ENCODE measurements around the gene NACC1. TPM values are rescaled to one million over a fixed set of nuclear protein-coding genes. Genes with fewer than 3 reads are reported as not detected.

The NACC1 gene
- total RNA-seq, result 10 to 100 TPM; 53.6 to 76.0 TPM

DNA sequence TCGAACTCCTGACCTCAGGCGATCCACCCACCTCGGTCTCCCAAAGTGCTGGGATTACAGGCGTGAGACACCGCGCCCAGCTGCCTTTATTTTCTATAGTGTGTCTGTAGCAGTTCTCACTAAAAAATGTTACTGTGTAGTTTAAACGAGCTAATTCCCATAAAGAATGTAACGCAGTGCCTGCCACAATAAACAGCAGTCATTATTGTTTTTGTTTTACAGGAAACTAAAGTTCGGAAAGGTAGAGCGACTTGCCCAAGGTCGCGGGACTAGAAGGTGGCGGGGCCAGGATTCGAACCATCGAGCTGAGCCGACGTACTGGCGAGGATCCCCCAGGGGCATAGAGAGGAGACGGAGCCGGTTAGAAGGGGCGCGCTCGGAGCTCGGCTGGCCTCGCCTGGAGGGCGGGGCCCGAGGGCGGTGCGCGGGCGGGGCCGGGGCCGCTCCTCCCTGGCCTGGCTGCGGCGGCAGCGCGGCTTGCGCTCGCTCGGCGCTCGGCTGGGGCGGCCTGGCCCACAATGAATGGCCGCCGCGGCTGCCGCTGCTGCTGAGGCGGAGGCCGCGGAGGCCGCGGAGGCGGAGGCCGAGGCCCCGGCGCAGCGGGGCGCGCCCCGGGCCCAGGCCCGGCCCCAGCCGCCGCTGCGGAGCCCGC lies at the start of gene NACC1:
TSS of gene NACC1 (plus strand) at position 493 of the 652 bp plus-strand sequence. CDS start 16,944 bp downstream, outside the sequence.
- H3K27me3 Mint-ChIP-seq (ENCODE audit: low read depth), result no peaks in the 10 kb centered on the region

DNA sequence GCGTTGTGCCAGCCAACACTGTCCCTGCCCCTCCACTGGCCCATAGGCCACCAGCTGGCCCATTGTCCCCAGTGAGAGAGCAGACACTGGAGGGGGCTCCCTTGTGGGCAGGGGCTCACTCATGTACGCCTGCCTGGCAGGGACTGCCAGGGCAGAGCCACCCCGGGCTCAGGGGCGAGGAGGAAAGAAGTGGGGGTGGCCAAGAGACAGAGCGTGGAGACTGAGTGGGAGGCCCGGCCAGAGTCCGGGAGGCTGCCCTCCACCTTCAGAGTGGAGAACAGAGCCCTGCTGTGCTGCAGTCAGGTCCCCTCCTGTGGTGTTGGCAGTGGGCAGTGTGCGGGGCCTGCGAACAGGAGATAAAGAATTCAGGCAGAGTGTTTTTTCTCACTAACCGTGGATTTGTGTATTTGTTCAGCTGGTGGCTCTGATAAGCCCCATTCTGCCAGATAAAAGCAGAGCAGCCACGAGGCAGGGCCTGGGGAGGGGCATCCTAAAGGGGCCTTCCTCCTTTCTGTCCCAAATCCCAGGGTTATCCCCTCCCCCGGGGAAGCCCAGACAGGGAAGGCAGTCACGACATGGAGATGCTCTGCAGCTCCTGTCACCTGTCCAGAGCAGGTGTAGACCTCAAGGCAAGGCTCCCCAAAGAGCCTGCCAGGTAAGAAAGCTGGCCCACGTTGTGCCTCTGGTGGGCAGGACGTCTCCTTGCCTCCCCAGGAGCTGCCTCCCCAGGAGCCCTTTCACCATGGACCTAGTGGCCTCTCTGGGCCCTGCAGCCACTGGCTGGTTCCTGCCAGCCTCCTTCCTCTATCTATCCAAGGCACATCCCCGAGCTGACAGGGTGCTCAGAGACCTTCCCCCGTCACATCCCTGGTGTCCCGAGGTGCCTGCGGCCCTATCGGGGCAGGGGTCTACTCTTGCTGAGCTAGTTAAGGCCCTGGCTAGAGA lies 48.4 kb upstream of the NACC1 start:
- ATAC-seq (replicated peaks in 1 of 2), result no peak
- Mint-ChIP-seq H3K4me1 (ENCODE audit: low read depth) (no peaks in the 10 kb centered on the region), H3K9me3 (no peaks in the 10 kb centered on the region), H3K27ac (no peak overlapping the region), H3K4me3 (no peak overlapping the region), H3K27me3 (ENCODE audit: low read depth) (no peaks in the 10 kb centered on the region), H3K36me3 (ENCODE audit: insufficient read depth in 2 of 2) (no peaks in the 10 kb centered on the region)
- DNase-seq, result no peak

More for the DNA sequence above, at the start of gene NACC1:
- peaks cover 54% of the 10 kb centered on the region for H3K4me1 Mint-ChIP-seq (ENCODE audit: low read depth)
- H3K4me3 Mint-ChIP-seq, result peak within 1 kb of the TSS; percentile 92
- no peaks in the 10 kb centered on the region for H3K9me3 Mint-ChIP-seq
- H3K36me3 Mint-ChIP-seq (ENCODE audit: insufficient read depth in 2 of 2), result peaks cover 3 to 5% of the 10 kb centered on the region in 2 donors
- DNase-seq (peak; percentile 93 to 96), ATAC-seq (replicated peaks in 1 of 2) (peak; percentile 85 to 90)
- H3K27ac Mint-ChIP-seq, result peak within 1 kb of the TSS; percentile 92

DNA sequence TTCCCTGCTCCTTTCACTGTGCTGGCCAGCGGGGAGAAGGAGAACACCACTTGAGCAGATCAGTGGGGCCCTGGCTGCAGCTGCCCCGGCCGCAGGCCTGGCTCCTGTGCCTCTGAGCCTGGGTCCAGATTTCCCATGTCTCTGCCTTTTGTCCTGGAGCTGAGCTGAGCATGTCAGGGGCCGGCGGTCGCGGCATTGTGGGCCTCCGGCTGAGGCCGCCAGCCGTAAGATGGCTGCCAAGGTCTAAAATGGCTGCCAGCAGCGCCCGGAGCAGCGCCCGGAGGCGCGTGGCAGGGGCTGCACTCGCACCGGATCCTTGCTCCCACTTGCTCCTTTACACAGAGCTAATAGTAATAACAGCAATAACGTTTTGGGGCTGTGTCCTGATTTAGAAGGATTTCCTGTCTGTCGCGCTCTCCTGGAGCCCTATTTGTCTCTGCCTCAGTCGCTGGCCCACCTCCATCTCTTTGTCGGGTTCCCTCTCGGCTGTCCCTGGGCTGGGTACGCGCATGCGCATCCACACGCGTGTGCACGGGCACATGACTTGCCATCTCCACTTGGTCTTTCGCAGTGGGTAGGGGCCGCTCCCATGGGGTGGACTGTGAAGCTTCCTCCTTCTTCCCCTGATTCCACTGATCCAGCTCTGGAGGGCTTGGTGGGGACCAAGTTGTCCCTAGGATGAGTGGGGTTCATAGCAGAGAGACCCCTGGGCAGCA lies 47.5 kb upstream of the NACC1 start:
- no peaks in the 10 kb centered on the region for H3K9me3 Mint-ChIP-seq
- no peak overlapping the region for H3K4me3 Mint-ChIP-seq
- no peaks in the 10 kb centered on the region for H3K36me3 Mint-ChIP-seq (ENCODE audit: insufficient read depth in 2 of 2)
- DNase-seq (no peak), ATAC-seq (replicated peaks in 1 of 2) (no peak)
- no peaks in the 10 kb centered on the region for H3K4me1 Mint-ChIP-seq (ENCODE audit: low read depth)
- H3K27ac Mint-ChIP-seq, result no peak overlapping the region
- H3K27me3 Mint-ChIP-seq (ENCODE audit: low read depth), result no peaks in the 10 kb centered on the region

DNA sequence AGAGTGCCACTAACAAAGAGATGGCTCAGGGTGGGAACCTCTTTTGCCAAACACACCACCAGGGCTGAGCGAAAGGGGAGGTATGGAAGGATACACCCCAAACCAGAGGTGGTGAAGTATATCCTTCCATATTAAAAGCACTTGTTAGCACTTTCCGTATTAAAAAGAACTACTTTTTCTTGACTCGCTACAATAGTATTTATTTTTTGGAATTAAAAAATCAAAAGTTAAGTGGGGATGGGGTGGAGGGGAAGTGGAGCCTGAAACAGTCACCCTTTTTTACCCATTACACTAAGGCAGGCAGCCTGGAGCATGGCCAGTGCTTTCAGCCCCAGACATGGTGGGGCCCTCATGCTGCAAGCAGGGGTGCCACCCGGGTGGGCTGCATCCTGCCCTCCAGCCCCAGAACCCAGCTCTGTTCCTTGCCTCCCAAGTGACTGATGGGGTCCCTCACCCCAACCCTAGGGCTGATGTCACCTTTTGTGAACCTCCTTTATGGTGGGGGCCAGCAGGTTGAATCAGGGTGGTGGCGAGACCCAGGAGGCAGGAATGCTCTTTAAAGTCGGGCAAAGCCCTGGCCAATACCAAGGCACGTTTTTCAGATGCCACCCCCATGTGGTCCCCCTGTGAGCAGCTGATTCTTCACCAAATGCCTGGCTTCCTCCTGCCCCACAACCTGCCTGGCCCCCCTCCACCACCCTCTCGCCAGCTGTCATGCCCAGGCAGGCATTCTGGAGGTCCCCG lies 46.4 kb upstream of the NACC1 start:
- DNase-seq (no peak), ATAC-seq (replicated peaks in 1 of 2) (no peak)
- no peaks in the 10 kb centered on the region for H3K4me1 Mint-ChIP-seq (ENCODE audit: low read depth)
- H3K36me3 Mint-ChIP-seq (ENCODE audit: insufficient read depth in 2 of 2), result no peaks in the 10 kb centered on the region
- H3K27ac Mint-ChIP-seq, result no peak overlapping the region
- H3K9me3 Mint-ChIP-seq, result no peaks in the 10 kb centered on the region
- no peaks in the 10 kb centered on the region for H3K27me3 Mint-ChIP-seq (ENCODE audit: low read depth)
- no peak overlapping the region for H3K4me3 Mint-ChIP-seq

DNA sequence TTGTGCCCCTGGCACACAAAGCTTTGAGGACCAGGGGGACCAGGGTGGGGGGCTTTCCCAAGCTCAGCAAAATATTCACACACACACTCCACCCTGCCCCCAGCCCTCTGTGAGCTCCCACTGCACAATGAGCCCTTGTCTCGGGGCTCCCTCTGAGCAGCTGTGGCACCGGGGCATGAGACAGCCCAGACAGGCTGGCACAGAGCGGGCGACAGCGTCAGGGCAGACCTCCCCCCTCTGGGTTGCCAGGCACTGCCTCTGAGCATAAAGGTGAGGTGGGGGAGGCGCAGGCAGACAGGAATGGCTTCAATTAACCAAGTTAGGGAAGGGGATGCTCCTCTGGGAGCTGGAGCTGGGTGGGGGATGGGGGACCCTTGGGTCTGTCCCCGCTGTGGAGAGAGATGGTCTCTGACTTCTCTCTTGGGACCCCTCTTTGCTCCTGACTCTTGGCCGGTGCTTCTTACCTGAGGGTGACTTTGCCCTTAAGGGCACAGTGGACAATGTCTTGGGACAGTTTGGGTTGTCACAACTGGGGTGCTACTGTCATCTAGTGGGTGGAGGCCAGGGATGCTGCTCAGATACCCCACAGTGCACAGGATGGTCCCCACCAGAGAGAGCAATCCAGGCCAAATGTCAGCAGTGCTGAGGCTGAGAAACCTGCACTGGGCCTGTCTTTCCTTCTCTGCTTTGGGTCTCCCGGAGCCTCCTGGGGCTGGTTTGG lies 45.7 kb upstream of the NACC1 start:
- ATAC-seq (replicated peaks in 1 of 2), result no peak
- DNase-seq, result no peak
- Mint-ChIP-seq H3K36me3 (ENCODE audit: insufficient read depth in 2 of 2) (no peaks in the 10 kb centered on the region), H3K4me3 (no peak overlapping the region), H3K9me3 (no peaks in the 10 kb centered on the region), H3K27me3 (ENCODE audit: low read depth) (no peaks in the 10 kb centered on the region), H3K4me1 (ENCODE audit: low read depth) (no peaks in the 10 kb centered on the region), H3K27ac (no peak overlapping the region)

DNA sequence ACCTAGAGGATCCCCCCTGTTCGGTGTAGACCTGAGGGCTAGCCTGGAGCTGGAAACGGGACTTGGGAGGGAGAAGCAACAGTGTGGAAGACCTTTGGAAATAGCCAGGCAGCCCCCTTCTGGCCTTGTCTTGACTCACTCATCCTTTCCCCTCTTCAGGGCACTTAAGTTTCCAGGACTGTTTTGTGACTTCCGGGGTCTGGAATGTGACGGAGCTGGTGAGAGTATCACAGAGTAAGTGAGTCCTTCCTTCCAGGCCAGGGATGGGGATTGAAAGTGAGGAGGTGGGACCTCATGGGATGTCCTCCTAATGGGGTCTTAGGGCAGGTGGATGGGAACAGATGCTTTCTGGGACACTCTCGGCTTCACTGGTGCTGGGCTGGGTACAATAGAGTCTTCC lies 44.8 kb upstream of the NACC1 start:
- H3K27ac Mint-ChIP-seq, result no peak overlapping the region

DNA sequence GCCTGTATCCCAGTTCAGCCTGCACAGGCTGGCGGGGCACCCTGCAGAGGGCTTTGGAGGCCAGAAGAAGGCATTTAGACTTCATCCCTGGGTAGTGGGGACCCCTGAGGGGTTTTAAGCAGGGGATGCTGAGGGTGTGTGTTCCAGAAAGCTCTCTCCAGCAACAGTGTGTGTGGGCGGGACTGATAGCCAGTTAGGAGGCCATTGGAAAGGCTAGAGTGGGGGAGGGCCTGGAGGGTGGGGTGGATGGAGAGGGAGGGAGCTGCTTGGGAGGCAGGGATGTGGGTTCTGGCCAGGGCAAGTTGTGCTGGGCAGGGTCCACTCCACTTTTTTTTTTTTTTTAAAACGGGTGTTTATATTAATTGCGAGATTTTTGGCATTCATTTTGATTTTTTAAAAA lies 43.7 kb upstream of the NACC1 start:
- DNase-seq (no peak), ATAC-seq (replicated peaks in 1 of 2) (no peak)
- Mint-ChIP-seq H3K4me1 (ENCODE audit: low read depth) (no peaks in the 10 kb centered on the region), H3K9me3 (no peaks in the 10 kb centered on the region), H3K36me3 (ENCODE audit: insufficient read depth in 2 of 2) (no peaks in the 10 kb centered on the region), H3K4me3 (no peak overlapping the region), H3K27ac (no peak overlapping the region), H3K27me3 (ENCODE audit: low read depth) (no peaks in the 10 kb centered on the region)

More for the DNA sequence above, 44.8 kb upstream of the NACC1 start:
- DNase-seq (no peak), ATAC-seq (replicated peaks in 1 of 2) (no peak)
- Mint-ChIP-seq H3K4me1 (ENCODE audit: low read depth) (no peaks in the 10 kb centered on the region), H3K4me3 (no peak overlapping the region), H3K27me3 (ENCODE audit: low read depth) (no peaks in the 10 kb centered on the region), H3K9me3 (no peaks in the 10 kb centered on the region), H3K36me3 (ENCODE audit: insufficient read depth in 2 of 2) (no peaks in the 10 kb centered on the region)

DNA sequence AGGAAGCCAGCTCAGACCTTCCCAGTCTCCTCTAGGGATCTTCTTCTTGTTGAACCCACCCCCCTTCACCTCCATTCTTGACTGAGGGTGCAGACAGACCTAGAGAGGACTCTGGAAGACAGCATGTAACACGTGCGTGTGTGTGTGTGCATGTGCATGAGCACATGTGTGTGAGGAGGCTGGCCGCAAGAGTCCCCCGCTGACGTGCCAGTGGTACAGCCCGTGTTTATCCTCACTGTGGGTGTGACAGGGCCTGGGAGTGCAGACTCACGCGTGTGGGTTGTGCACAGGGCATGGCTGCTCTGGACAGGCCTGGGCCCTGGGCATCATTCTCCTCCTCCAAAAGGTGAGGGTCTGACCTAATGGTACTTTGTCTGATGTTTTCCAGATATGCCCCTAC lies 41.7 kb upstream of the NACC1 start:
- no peaks in the 10 kb centered on the region for H3K27me3 Mint-ChIP-seq (ENCODE audit: low read depth)

DNA sequence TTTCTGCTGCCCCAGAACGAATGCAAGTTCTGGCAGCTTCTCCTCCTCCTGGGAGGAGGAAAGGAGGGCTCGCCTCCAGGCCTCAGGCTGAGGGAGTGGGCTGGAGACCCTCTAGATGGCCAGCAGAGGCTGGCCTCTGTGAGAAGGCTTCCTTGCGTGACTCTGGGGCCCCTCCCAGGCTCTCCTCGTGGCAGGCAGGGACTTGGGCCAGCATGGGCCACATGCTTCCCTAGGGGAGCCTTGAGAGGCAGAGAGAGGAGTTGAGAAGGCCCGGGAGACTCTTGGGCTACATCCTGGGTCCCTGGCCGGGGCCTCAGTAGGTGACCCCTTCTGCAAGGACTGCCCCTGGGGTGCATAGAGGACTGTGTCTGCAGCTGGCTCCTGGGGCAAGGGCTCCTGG lies 41.3 kb upstream of the NACC1 start:
- H3K4me1 Mint-ChIP-seq (ENCODE audit: low read depth), result no peaks in the 10 kb centered on the region
- no peaks in the 10 kb centered on the region for H3K9me3 Mint-ChIP-seq
- no peak overlapping the region for H3K4me3 Mint-ChIP-seq
- no peaks in the 10 kb centered on the region for H3K36me3 Mint-ChIP-seq (ENCODE audit: insufficient read depth in 2 of 2)
- H3K27me3 Mint-ChIP-seq (ENCODE audit: low read depth), result no peaks in the 10 kb centered on the region
- DNase-seq (no peak), ATAC-seq (replicated peaks in 1 of 2) (no peak)
- no peak overlapping the region for H3K27ac Mint-ChIP-seq

More for the DNA sequence above, 41.7 kb upstream of the NACC1 start:
- DNase-seq (no peak), ATAC-seq (replicated peaks in 1 of 2) (no peak)
- H3K36me3 Mint-ChIP-seq (ENCODE audit: insufficient read depth in 2 of 2), result no peaks in the 10 kb centered on the region
- no peak overlapping the region for H3K27ac Mint-ChIP-seq
- H3K4me1 Mint-ChIP-seq (ENCODE audit: low read depth), result no peaks in the 10 kb centered on the region
- H3K9me3 Mint-ChIP-seq, result no peaks in the 10 kb centered on the region
- no peak overlapping the region for H3K4me3 Mint-ChIP-seq

DNA sequence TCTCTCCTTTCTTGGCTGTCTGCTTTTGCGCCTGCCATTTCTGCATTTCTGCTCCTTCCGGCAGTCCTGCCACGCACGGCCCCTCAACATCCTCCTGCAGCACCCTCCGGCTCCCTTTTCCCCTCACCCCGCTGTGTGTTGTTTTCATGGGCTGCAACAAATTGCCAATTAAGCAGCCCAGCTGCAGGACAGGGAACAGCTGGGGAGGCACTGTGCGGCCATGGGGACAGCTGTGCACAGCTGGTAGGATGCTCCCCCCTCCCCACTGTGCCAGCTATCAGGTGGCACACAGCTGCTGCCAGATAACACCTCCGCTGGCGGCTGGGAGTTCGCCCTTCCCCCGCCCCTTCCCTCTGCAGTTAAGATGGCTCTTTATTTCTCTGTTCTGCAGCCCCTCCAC lies 40.8 kb upstream of the NACC1 start:
- H3K4me3 Mint-ChIP-seq, result no peak overlapping the region
- H3K27me3 Mint-ChIP-seq (ENCODE audit: low read depth), result no peaks in the 10 kb centered on the region
- DNase-seq (no peak), ATAC-seq (replicated peaks in 1 of 2) (no peak)
- H3K36me3 Mint-ChIP-seq (ENCODE audit: insufficient read depth in 2 of 2), result no peaks in the 10 kb centered on the region
- no peaks in the 10 kb centered on the region for H3K4me1 Mint-ChIP-seq (ENCODE audit: low read depth)
- no peak overlapping the region for H3K27ac Mint-ChIP-seq
- no peaks in the 10 kb centered on the region for H3K9me3 Mint-ChIP-seq

DNA sequence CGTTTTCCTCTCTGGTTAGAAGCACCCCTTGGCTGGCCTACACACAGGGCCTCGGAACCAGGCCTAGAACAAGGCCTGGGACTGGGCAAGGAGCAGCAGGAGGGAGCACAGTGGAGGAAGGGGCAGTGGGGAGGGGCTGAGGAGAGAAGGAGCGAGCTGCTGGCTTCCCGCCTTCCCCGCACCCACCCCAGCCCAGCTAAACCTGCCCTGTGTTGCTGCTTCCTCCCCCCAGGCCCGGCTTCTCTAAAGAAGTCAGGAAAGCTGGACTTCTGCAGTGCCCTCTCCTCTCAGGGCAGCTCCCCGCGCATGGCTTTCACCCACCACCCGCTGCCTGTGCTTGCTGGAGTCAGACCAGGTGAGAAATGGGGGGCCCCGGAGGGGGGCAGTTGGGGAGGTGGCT lies 39.7 kb upstream of the NACC1 start:
- no peak for ATAC-seq (replicated peaks in 1 of 2)
- Mint-ChIP-seq H3K27ac (no peak overlapping the region), H3K4me1 (ENCODE audit: low read depth) (no peaks in the 10 kb centered on the region), H3K4me3 (no peak overlapping the region), H3K9me3 (no peaks in the 10 kb centered on the region), H3K27me3 (ENCODE audit: low read depth) (no peaks in the 10 kb centered on the region), H3K36me3 (ENCODE audit: insufficient read depth in 2 of 2) (no peaks in the 10 kb centered on the region)
- no peak for DNase-seq

DNA sequence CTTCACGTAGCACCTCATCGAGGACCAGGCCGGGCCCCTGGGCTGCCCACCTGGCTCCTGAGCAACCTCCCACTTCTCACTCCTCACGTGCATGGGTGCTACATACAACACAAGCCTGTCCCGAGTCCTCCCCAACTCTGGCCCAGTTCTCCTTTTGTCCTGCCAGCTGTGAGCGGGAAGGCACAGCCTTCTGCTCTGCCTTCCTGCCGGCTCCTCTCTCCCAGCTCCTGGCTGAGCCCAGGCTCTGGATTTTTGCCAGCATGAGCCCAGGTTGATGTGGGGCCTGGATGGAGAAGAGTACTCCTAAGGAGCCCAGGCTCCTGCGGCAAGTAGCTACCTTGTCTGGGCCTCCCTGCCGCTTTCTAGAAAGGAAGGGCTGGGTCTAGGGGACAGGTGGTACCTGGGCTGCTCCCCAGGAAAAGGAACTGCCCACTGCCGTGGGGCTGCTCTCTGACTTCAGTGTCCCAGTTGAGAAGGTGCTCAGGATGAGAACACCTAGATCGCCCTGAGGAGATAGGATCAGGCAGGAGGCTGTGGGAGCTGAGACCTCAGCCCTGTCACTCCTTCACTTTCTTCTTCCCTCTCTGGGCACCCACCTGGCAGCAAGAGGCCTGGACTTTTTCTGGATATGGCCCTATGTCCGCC lies 39.0 kb upstream of the NACC1 start:
- Mint-ChIP-seq H3K4me1 (ENCODE audit: low read depth) (no peaks in the 10 kb centered on the region), H3K9me3 (no peaks in the 10 kb centered on the region), H3K36me3 (ENCODE audit: insufficient read depth in 2 of 2) (no peaks in the 10 kb centered on the region), H3K27ac (no peak overlapping the region), H3K4me3 (no peak overlapping the region), H3K27me3 (ENCODE audit: low read depth) (no peaks in the 10 kb centered on the region)
- ATAC-seq (replicated peaks in 1 of 2) (no peak), DNase-seq (no peak)

Data from activated T-cell treated with anti-CD3 and anti-CD28 coated beads, Interleukin-2, amount 50 U/mL, for 72 hours (primary cell).